ENCODE results near the gene ABR.

- TF ChIP-seq, protein P1, sequence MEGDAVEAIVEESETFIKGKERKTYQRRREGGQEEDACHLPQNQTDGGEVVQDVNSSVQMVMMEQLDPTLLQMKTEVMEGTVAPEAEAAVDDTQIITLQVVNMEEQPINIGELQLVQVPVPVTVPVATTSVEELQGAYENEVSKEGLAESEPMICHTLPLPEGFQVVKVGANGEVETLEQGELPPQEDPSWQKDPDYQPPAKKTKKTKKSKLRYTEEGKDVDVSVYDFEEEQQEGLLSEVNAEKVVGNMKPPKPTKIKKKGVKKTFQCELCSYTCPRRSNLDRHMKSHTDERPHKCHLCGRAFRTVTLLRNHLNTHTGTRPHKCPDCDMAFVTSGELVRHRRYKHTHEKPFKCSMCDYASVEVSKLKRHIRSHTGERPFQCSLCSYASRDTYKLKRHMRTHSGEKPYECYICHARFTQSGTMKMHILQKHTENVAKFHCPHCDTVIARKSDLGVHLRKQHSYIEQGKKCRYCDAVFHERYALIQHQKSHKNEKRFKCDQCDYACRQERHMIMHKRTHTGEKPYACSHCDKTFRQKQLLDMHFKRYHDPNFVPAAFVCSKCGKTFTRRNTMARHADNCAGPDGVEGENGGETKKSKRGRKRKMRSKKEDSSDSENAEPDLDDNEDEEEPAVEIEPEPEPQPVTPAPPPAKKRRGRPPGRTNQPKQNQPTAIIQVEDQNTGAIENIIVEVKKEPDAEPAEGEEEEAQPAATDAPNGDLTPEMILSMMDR (IDR thresholded peaks at IDR 0.05; ENCODE audit: low read depth, low read length), result no peak
- no peak for TF ChIP-seq EZH2phosphoT487 (IDR thresholded peaks at IDR 0.05; ENCODE audit: low read depth)
These were observed 29.9 kb downstream of the ABR start for GRCh38 chr17:1149869-1150268.

Measured in OCI-LY3 (cell line).